T follicular helper cell (primary cell): Measurements from ENCODE around the gene ABI1.

Source experiments
- DNase-seq: peaks from one replicate; pipeline ENCODE4 v3.0.0-alpha.2; 2020; ENCODE audit warnings: low read depth

ABI1 gene

DNA sequence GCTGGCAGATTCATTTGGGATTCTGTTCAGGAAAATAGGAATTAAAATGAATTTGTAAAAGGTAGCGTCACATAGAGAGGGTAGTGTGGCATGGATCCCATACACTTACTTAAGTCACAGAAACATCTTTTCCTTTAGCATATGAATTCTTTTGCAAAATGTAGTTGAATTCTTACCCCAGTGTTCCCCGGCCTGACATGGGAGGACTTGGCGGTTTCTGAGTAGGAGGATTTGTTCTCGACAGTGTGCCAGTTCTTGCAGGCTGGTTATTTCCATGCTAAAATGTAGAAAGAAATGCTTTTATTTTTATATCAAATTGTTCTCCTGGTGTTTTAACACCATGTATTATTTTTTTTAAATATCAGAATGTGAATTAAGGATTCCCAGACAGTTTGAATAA is 90.7 kb downstream of the ABI1 start:
- DNase-seq: no peak

DNA sequence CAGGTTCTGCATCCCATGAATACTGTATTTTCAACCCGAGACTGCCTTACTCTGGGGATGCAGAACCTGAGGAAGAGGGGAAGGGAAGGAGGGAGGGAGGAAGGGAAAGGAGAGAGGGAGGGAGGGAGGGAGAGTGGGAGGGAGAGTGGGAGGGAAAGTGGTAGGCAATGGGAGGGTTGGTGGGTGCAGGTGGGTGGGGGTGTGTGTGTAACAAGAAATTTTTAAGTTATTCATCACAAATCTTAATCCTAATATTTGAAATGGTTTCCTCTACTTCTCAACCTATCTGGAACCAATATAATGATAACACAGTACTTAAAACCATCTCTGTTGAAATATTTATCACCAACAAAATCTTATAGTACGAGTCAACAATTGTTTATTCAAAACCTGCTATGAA is 95.2 kb downstream of the ABI1 start:
- no peak for DNase-seq

DNA sequence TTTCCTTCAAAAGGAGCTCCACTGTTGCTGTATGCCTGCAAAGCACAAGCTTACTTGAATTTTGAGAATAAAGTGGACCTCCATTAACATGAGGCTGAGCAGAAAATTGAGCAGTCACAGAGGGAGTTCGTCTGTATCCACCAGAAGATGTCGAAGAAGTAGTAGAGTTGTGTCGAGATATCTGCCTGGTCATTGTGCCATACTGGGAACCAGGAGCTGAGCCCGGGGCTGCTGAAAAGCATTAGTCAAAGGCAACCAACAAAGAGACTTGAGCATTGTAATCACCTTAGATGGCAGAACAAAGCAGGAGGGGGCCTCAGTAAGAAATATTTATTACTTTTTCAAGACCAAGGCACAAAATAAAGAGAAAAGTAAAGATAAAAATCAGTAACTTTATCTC is 101.8 kb downstream of the ABI1 start:
- no peak for DNase-seq

DNA sequence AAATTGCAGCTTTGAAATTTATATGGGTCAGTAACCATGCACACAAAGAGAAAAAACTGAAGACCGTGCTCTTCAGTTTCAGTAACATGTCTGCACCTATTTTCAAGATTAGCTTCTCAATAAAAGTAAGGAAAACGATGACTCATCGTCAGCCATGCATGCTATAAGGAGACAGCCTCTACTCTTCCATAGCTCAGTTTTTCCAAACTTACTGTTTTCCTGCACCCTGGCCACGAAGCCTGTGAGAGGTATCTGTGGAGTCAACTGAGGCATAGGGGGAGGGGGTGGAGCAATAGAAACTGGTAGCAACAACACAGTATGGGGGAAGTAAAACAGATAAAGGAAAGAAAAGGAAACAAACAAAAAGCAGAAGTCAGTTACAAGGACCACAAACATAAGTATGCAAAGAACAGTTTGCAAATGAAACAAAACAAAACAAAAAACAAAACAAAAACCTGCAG is 105.3 kb downstream of the ABI1 start:
- DNase-seq: no peak

DNA sequence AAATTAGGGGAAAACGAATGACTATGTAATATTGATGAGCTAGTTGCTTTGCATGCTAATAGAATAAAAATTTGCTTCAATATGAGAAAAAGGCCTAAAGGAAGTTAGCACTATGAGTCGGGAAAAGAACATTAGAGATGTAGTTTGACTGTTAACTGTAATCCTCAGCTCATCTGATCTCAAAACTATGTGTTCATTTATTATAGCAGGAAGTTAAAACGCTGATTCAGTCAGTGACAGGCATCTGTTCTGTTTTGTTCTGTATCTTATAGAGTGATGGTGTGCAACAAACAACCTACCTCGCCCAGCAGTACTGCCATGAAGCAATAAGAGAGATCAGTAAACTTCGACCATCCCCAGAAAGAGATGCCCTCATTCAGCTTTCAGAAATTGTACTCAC is 114.7 kb downstream of the ABI1 start:
- DNase-seq: no peak

DNA sequence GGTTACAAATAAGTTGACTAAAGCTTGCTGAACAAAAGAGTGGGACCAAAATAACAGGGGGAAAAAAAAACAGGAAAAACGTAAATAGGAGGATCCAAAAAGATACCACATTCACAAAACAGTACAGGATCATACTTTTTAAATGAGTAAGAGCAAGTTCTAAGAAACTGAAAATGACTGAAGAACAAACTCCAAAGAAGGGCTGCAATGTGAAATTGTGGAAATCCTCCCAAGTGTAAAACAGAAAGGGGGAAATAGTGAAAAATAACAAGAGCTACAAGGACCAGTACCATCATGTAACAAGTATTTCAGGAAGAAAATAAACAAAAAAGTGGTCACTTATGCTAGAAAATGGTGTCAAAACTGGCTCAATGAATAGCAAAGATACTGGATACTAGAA is 116.9 kb downstream of the ABI1 start:
- DNase-seq: no peak

DNA sequence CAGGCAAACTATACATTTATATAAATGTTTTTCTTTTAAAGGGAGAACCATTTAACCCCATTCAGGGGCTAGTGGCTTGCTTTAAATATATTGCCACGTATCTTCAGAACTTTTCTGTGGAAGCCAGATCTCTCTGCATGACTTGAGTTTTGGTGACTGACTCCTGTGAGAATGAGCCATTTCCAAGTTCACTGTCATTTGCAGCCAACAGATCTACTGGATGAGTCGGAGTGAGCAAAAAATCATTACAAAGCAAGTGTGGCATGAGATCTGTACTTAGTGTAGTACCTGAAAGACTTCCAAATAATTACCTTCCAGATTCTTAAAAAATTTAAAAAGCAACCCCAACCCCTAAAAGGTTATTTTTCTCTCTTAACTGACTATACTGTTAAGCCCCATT is 117.7 kb downstream of the ABI1 start:
- no peak for DNase-seq

DNA sequence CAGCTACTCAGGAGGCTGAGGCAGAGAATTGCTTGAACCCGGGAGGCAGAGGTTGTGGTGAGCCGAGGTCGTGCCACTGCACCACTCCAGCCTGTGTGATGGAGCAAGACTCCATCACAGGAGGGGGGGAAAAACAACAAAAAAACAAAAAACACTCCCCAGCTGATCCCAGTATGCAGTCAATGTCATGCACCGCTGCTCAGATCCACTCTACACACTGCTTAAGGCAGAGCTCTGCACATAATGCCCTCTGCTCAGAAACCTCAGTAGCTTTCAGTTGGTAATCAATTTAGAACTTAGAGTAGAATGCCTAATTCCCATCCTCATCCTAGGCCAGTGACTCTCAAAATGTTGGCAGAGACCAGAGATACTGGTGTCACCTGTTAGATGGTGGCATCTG is 119.4 kb downstream of the ABI1 start:
- DNase-seq: no peak

DNA sequence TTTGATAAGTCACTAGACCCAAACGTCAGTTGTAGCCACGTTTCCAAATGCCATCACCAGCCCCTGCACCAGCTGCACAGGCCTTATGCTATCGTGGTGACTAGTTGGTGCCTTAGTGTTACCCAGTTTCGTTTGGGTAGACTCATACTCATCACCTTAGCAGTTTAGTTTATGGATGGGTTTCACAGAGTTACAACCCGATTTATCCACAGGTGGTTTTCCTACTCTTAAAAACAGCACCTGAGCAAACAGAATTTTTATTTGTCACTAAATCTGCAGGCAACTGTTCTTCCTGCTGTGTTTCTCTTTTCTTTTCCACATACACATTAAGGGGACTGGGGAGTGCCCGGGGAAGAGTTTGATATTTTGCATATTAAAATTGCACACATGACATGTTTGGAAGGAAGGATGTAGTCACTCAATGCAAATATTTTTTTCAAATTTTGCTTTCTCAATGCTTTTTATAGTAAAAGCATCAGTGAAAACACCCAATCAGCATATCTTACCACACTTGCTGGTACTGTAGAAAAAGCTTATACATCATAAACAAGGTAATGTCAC is 121.6 kb downstream of the ABI1 start:
- no peak for DNase-seq

DNA sequence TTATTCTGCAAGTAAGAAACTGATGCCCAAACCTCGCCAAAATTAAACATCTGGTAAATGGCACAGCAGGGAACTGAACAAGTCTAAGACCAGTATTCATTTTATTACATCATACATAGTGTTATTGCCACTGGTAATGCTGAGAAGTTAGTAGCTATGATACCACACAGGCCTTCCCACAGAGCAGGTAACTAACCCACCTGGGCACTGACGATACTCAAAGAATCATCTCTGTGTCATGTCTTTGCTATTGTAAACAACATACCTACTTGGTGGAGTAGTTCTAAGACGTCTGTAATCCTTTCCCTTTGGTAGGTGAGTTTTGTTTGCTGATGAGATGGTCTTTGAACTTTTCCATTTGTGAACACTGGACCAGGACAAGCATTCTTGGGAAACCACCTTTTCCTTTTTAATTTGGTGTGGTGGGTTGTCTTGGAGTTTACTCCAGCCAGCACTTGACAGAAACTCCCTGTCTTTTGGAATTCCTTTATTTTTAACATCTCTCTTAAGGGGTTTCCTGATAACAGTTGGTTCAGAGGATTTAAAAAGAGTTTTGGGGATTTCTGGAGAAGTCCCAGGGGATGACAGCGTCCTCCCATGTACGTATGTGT is 122.4 kb downstream of the ABI1 start:
- no peak for DNase-seq

DNA sequence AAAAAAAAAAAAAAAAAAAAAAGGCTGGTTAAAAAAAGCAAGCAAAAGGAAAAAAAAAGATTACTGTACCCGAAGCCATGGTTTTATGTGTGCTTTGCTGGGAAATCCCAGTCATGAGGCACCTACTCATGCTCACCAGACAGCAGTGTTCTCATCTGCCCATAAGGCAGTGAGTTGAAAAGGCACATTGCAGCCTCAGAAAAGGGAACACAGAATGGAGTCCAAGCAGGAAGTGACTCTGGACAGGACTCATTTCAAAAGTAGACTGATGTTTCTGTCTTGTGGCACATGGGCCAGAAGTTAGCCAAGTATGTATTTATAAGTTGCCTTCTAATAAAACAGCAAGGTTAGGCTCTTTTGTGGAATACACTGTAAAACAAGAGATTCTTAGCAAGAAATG is 123.0 kb downstream of the ABI1 start:
- no peak for DNase-seq

DNA sequence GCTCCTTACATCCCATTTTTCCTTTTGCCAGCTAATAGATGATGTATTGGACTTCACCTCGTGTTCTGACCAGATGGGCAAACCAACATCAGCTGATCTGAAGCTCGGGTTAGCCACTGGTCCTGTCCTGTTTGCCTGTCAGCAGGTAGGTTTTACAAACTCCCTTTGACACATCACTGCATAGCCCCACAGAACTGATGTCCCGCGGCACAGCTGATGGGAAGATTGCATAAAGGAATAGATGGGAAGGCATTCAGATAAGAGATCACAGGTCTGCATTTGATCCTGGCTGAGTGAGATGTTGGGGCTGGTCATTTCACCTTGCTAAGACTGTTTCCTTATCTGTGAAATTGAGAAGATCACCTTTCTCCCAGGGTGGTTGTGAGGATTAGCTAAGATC is 125.3 kb downstream of the ABI1 start:
- no peak for DNase-seq

DNA sequence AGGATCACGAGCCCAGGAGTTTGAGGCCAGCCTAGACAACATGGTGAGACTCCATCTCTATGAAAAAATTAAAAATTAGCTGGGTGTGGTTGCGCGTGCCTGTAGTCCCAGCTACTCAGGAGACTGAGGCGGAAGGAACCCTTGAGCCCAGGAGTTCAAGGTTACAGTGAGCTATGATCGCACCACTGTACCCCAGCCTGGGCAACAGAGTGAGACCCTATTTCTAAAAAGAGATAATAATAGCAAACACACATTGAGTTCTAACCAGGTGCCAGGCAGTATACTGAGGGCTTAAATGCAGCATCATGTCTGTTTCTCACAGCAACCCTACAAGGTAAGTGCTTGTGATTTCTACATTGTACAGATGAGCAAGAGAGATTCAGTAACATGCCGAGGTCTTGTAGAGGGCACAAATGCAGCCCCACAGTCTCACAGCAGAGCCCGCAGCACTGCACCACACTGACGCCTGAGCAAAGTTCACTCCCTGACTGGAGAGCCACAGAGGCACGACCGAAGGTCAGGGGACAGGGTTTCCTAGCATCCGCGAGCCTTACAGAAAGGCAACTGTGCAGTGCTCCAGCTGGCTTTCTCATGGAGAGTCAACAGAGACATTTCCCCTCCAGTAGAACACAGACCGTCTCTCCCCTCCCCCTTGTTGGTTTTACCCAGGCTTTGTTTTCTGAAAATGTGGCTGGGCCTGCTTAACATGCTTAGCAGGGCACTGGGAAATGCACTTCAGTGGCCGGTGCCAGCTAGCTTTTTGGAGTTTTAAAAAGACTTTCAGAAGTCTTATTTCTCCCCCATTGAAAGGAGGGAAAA is 126.8 kb downstream of the ABI1 start:
- no peak for DNase-seq

DNA sequence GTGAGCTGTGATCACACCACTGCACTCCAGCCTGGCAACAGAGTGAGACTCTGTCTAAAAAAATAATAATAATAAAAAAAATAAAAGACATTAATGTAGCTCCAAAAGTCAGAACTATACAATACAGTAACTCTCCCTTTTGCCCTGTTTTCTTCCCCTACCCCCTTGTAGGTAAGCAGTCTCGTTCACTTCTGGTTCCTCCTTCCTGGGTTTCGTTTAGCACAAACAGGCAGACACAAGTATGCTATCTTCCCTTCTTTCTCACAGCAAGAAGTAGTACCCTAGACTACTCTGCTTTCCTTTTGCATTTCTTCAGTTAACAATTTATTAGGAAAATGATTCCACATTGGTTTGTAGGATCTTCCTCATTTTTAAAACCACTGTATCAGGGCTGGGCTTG is 130.2 kb downstream of the ABI1 start:
- no peak for DNase-seq

DNA sequence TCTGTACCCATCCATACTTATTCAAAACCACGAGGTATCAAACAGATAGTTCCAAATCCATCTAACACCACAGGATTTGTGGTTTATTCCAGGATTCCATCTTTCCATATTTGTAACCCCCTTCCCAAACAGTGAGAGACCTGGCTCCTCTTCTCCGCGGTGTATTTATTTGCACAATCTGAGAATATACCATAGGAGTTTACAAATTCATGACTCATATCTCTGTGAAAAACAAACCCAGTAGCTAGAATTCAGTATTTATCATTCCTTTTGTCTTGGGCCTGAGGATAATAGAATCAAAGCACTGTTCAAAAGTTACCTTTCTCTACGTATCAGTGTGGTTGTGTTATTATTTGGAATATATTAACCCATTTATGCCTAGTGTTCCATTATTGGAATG is 131.4 kb downstream of the ABI1 start:
- no peak for DNase-seq

DNA sequence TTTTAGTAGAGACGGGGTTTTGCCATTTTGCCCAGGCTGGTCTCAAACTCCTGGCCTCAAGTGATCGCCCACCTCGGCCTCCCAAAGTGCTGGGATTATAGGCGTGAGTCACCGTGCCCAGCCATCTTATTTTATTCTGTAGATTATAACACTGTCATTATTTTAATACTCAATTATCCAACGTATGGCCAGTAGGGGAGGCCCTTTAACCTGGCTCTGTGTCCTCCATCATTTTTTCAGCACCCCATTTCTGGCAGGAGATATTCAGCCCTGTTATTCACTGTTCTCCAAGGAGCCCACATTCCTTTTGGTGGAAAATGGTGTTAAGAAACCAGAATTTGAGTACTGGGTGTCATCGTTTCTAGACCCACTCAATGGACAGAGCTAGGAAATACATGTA is 131.8 kb downstream of the ABI1 start:
- no peak for DNase-seq

DNA sequence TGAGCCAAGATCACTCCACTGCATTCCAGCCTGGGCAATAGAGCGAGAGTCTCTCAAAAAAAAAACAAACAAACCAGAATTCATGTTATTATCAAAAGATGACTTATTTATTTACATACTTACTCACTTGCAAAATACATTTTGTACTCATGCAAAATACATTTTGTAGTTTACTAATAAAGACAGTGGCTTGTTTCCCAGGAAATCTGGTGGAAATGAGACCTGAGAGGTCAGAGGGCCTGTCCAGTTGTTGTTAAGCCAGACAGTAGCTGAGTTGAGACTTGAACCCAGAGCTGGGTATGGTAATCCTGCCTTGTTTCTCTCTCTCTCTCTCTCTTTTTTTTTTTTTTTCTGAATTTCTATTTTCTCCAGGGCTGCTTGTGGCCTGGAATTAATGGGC is 133.8 kb downstream of the ABI1 start:
- DNase-seq: no peak

DNA sequence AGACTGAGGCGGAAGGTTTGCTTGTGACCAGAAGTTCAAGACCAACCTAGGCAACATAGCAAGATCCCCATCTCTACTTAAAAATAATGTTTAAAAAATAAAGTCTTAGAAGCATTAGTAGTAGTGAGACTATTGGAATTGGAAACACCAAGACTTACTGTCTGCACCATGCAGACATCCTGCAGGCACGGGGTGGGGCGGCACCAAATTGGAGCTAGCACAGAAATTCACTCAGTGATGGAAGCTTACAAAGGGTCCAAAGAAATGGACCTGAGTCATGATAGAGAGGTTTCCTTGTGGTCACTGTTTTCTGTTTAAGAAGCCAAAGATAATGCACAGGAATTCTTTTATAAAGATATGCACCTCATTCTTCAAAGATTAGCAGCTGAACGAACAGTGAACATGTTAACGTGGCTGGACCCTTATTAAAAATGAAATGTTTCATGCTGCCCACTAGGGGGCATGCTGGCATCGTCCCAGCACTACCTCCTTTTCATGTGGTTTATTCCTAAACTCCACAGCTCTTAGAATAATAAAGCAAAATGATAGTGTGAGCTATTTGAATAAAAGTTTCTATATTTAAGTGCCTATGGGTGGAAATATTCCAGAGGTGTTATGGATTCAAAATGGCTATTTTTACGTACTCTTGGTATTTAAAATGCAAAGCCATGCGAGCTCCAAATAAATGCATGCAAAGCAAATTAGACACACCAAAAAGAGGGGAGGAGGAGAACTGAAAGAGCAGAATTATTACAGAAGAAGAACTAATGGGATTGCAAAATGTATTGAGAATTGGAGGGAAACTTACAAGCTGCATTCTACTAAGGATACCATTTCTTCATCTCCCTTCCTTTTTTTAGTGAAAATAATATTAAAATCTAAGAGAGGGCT is 134.7 kb downstream of the ABI1 start:
- no peak for DNase-seq

DNA sequence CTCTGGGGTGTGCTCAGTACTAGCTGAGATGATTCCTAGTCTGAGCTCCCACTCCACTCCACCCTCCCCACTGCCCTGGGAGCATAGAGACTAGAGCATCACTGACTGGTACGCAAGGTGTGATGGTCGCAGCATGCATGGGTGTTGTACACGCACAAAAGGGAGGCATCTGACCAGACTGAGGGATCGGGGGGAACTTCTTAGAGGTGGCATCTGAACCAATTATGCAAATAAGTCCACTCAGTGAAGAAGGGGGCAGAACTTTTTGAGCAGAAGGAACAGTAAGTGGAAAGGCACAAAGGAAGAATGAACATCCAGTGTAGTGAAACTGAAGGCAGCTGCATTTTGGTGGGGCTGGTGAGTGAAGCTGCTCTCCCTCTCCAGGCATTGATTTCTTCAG is 137.7 kb downstream of the ABI1 start:
- DNase-seq: no peak

DNA sequence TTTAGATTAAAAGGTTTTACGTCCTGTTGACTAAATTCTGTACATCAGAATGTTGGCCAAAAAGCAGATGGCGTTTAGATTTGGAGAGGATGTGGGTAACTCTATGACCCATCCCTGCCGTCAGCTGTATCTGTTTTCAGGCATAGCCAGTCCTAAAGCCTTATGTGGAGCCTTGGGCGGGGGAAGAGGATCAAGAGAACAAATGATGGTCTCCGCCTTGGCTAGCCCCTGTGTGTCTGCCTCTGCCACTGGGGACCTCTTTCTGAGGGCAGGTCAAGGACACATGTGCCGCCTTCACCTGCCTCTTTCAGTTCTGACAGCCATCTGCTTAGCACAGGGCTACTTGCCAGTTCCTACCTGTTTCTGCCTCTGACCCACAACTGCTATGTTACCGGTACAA is 139.2 kb downstream of the ABI1 start:
- DNase-seq: no peak

DNA sequence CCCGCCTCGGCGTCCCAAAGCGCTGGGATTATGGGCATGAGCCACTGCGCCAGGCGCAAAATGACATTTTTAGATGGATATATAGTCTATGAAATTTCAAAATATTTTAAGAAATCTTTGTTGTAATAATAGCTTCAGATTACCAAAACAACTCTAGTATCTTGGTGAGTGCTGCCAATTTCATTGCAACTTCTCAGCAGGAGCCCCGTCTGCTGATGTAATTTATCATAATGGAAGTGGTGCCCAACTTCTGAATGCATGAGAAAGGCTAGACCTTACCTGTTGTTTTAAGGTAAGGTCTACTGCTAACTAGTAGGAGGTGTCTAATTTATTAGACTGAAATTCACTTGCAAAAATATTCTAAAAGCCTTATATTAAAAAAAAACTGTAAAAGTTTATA is 143.3 kb downstream of the ABI1 start:
- DNase-seq: no peak

DNA sequence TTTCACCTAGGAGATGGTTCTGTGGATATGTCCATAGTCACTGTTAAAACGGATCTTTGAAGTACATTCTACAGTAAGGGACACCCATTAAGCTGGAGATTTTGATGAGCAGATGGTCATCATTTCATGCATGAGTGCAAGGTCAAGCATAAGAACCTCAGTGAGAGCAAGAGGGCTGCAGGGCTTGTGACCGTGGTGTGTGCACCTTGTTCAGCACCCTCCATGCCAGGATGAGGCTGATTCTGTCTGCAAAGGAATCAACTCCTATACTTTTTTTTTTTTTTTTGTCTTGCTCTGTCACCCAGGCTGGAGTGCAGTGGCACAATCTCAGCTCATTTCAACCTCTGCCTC is 145.6 kb downstream of the ABI1 start:
- no peak for DNase-seq
